A673 (cell line): ENCODE measurements around the gene SULT2A1.
"Not testable (repeated sequence)": the region's sequence is repeated elsewhere in the genome, so short reads cannot be mapped to it uniquely, and the experiment has no call there.

Experiments
- CTCF ChIP-seq: fragments of 300-800, 200-600 bp; sonication (generic); conservative IDR thresholded peaks from 2 replicates; pipeline ENCODE4 v1.5.1; 2017; ENCODE audit warnings: low read depth, mild to moderate bottlenecking, antibody characterized with exemption, low read length, moderate library complexity, mixed read lengths
- EZH2 ChIP-seq: fragments of 200-600 bp; sonication (generic); IDR thresholded peaks from 2 replicates; pipeline ENCODE4 v1.6.1; 2017; ENCODE audit warnings: borderline replicate concordance, low read depth, mild to moderate bottlenecking, mixed read lengths, antibody characterized with exemption, low read length; ENCODE audit not compliant: poor library complexity, severe bottlenecking

GRCh38 chr19:47879385-47879784, 6.7 kb downstream of the SULT2A1 start:
- TF ChIP-seq CTCF, EZH2: not testable (repeated sequence)
